ENCODE data around the gene SARDH.
A peak's percentile ranks its signal among the peaks of the same experiment; 100 is the strongest.

GRCh38 chr9:133770076-133770777 lies 32.1 kb upstream of the SARDH start:
- TF ChIP-seq CTCF (IDR thresholded peaks at IDR 0.05) = peak in 1 of 7 experiments; percentile 8
- peak in 1 of 3 donors; percentile 33 for TF ChIP-seq POLR2A (IDR thresholded peaks at IDR 0.05)
